NCI-H460 (cell line): ENCODE data around the gene NCKAP5. TPM values are rescaled to one million over a fixed set of nuclear protein-coding genes. Genes with fewer than 3 reads are reported as not detected.

Source experiments
- DNase-seq: peaks from one replicate; pipeline ENCODE4 v3.0.0-alpha.2; 2016; ENCODE audit warnings: low read depth; ENCODE audit errors: extremely low read depth
- small RNA-seq, 2 experiments: library from RNA; depleted of rRNA; stranded (forward); fragments of <200 nt; gene quantifications; one replicate each; pipeline ENCODE3, GENCODE V24; 2014
- total RNA-seq: library from RNA; depleted of rRNA; stranded (reverse); fragments of >200 nt; shearing (Covaris generic); gene quantifications from 2 replicates; pipeline ENCODE4 v1.2.3, GENCODE V29; 2014

Gene NCKAP5
- total RNA-seq, 1 experiment from 2014 or later, result 10.0 TPM

DNA sequence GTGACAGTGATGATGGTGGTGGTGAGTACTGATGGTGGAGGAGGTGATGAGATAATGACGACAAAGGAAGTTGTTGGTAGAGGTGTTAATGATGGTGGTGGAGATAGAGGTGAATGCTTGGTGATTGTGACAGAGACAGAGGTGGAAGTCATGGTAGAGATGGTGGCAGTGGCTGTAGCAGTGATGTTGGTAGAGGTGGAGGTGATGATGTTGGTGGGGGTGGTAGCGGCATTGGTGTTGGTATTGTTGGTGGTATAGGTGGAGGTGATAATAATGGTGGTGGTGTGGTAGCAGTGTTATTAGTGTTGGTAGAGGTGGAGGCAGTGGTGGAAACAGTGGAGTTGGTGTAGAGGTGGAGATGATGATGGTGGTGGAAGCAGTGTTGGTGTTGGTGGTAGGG, 934.6 kb downstream of the NCKAP5 start:
- DNase-seq, result no peak

DNA sequence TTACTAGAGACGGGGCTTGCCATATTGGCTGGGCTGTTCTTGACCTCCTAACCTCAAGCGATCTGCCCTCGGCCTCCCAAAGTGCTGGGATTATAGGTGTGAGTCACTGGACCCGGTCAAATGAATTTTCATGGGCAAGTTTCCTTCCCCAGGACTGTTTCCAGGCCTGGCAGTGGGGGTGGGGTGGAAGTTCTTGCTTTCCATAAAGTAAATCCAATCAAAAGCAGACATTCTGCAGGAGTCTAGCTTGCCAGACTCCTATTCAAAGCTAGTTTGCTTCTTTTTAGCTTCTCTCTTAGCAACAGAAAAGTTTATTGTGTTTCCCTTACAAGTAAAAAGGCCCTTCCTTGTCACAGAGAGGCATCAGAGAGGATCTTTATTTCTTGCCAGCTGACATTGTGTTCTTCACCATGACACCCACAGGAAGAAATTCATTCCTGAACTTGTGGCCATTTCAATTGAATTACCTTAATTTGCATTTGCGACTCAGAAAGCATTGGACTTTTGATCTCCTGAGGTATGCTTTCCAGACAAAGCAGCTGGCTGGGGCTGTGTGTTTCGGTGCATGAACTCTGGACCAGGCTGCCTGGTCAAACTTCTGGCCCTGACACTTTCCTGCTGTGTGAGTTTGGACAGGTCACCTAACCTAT, 936.1 kb downstream of the NCKAP5 start:
- no peak for DNase-seq

DNA sequence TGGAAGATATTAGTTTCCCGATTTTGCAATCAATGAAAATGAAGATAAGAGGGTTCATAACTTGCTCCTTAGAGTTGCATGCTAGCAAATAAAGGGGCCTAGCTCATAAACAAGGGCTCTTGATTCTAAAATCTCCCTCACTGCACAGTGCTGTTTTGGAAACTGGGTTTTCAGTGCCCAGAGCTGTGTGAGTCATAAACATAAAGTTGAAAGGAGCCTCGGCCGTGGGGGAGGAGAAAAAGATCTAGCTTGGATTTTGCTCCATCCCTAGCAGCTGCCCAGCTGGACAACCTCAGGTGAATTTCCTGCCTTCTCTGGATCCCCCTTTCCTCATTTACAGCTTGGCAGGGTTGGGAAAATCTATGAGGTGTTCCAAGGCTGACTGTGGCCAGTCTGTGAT, 940.7 kb downstream of the NCKAP5 start:
- DNase-seq, result no peak

DNA sequence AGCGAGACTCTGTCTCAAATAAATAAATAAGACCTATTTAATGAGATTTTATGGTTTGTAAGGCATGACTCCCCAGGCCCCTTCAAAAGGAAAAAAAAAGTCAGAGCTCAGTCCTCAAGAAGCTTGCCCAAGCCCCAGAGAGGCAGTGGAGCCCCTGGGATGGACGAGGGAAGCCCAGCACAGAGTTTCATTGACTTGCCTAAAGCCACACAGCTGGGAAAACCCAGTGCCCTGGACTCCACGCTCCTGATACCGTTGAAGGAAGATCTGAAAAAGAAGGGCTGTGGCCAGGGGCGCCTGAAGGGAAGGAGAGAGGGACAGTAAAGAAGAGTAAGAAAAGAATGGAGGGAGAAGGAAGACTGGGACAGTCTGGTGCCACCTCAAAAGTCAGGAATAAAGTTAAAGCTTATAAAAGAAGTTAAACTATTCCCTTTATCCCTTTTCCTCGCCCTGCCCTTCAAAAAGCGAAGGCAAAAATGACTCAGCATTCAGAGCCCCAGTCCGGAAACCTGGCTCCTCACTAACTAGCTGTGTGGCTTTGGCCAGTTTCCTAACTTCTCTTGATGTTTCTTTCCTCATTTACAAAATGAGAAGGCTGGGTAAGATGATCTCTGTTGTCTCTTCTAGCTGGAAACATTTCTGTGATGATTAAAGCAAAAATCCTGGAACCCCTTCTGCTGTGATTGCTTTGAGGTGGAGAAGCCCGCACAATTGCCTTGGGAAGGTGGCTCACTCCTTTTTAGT, 945.0 kb downstream of the NCKAP5 start:
- no peak for DNase-seq

Small RNA genes within 50 kb of the gene (small RNA-seq; reads per million reads assigned to genes)
- gene AC016909.1 (0 reads per million in 2 experiments), gene RN7SKP154 (0 reads per million in 2 experiments), gene RNU6-579P (0 reads per million in 2 experiments)
